GM18951 (cell line): ENCODE data around the gene KDM5C.
A peak's percentile ranks its signal among the peaks of the same experiment; 100 is the strongest.

Experiments
- POLR2A ChIP-seq: IDR thresholded peaks from 4 replicates; pipeline ENCODE4 v1.6.1; 2011; ENCODE audit warnings: mild to moderate bottlenecking; ENCODE audit not compliant: insufficient read length, insufficient read depth; ENCODE audit errors: extremely low read depth
- in situ Hi-C: fragments of 300-500 bp; cut with MboI; formaldehyde crosslinking; loops from one replicate; pipeline ENCODE4 v1.12.0; 2022; ENCODE audit warnings: low sequenced_read_pairs, mixed read lengths, inconsistent platforms; ENCODE audit not compliant: unreplicated experiment

The KDM5C gene

DNA sequence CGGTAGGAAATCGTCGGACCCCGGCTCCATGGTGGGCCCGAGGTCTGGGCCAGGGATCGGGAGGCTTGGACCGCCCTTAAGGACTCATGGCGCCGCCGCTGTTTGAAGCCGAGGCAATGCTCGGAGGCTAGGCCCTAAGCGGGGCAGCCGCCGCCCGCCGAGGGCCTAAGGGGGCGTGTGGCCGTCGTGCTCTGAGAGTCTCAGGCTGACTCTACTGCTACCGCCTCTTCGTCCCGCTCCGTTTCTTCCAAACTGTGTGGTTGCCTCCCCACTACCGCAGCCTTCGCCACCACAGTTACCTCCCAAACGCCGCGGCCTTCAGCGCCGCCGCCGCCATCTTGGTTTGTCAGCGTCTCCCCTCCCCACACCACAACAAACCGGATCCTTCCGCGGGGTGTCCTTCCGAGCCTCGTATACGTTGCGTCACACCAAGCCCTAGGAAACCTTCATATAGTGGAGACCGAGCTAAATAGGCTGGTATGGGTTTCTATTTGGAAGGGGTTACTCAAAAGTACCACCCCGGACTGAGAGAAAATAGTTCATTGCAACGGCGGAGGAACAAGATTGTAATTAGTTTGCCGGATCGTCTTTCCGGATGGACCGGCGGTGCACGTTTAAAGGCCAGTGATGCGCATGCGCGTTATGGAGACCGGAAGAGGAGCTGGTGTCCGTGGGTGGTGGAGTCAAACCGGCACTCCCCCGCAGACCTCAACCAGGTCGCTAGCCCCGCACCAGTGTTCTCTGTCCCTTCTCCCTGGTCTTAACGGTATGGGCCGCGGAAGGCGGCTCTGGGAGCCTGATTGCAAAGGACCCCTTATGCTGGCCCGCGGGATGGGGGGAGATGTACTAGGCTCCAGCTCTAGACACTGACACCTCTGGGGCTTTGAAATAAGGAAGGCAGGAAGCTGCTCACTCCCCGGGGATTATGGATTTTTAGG is at the start of gene KDM5C:
KDM5C (minus strand) TSS at position 348 of the 938 bp plus-strand sequence; CDS start at position 30, 318 bp downstream.
- in situ Hi-C loops, result no loop called here

DNA sequence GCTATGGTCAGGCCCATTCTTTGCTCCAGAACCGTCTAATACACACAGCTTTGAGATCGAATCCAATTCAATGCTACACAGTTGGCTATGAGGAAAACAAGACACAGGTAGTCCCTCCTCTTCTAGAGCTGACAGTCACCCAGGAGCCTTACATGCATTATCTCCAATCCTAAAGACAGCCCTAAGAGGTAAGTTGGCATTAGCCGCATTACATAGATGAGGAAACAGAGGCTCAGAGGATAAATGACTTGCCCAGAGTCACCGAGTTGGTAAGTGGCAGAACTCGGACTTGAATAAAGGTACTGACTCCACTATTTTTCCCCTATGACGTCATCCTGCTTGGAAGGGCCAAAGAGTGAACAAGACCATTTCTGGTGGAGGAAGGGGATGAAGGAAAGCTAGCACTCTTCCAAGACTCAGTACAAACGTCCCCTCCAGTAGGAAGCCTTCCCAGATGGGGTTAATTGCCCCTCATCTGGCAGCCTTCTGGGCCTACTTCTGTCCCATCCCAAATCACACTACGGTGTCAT is 47.9 kb upstream of the KDM5C start:
- no peak for TF ChIP-seq POLR2A
- in situ Hi-C loops, result no loop called here

More for the DNA sequence above, at the start of gene KDM5C:
- peak; percentile 88 for TF ChIP-seq POLR2A

DNA sequence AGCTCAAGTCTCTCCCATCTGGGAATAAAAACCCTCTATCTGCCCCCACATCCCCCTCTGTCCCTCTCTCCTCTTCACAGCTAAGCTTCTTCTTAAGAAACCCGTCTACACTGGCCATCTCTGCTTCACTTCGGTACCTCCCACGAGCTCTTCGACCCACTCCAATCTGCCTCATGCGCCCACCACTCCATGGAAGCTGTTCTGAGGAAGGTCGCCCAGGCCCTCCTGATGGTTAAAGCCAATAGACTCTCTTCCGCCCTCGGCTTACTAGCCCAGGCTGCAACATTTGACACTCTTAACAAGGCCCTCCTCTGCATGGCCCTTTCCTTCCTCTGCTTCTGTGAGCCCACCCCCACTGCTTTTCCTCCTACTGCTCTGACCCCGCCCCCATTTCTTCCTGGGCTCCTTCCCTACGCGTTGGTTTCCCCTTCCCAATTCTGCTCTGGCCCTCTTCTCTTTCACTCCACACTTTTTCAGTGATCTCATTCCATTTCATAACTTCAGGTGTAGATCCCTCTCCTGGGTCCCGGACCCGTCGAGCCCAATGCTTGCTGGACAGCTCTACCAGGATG is 44.6 kb upstream of the KDM5C start:
- in situ Hi-C loops, result no loop called here
- TF ChIP-seq POLR2A, result no peak

DNA sequence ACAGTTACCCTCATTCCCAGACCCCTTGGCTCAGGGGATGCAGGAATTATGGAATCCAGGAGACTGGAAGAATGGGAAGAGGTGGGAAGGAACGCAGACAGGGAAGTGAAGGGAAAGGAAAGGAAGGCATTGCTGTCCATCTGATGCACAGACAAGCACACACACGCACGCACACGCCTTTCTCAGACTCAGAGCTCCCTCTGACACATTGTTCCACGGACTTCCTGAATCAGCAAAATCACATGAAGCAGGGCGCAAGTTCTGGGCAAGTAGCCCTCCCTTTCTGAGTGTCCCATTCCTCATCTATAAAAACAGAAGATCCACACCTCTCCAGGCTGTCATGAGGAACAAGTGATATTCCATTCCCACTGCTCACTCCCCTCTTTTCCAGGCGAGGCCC is 43.2 kb upstream of the KDM5C start:
- no peak for TF ChIP-seq POLR2A

DNA sequence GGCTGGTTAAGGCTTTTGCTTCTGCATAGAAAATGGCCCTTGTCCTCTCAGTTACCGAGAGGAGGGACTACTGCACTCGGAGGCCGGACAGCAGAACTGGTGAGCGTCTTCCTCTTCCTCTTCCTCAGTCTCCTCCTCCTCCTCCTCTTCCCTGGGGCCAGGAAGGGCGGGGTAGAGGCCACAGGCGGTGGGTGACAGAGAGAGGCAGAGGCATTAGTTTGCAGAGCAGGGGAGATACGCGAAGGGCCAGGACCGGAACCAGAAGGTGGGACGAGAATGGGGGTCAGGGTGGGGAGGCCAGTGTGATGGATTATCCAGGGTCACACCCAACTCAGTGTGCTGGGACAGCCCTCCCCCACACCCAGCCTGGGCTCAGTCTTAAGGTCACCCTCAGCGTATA is 41.9 kb upstream of the KDM5C start:
- no peak for TF ChIP-seq POLR2A
- in situ Hi-C loops, result no loop called here

More for the DNA sequence above, 43.2 kb upstream of the KDM5C start:
- in situ Hi-C loops, result no loop called here

DNA sequence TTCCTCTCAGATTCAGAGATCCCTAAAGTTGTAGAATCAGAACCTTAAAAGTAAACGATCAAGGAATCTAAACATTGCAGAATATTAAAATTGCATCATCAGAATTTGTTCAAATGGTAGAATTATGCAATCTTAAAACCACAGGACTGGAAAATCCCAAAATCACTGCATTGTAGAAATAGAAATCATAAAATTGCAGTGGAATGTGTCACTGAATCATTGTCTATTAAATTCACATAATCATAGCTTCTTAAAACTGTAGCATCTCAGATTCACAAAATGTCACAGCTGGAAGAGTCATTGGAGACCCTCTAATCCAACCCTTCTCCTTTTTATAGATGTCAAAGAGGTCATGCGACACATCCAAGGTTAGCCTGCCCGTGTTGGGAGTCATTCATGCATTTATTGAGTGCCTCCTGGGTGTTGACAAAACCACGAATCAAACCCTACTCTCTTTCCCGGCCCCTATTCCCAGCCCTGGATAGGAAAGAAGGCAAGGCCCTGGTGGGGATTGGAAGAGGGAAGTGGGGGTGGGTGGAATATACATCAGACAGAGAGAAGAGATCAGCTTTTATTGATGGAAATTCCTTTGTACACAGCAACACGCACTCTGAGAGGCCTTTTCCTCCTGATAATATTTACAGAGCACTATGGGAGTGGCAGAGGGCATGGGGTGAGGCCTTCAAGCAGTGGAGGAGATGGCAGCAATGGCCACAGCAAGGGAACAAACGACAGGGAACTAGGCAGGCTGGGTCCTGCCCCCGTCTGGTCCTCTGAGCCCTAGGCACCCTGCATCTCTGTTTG is 41.0 kb upstream of the KDM5C start:
- no peak for TF ChIP-seq POLR2A
- in situ Hi-C loops, result no loop called here

DNA sequence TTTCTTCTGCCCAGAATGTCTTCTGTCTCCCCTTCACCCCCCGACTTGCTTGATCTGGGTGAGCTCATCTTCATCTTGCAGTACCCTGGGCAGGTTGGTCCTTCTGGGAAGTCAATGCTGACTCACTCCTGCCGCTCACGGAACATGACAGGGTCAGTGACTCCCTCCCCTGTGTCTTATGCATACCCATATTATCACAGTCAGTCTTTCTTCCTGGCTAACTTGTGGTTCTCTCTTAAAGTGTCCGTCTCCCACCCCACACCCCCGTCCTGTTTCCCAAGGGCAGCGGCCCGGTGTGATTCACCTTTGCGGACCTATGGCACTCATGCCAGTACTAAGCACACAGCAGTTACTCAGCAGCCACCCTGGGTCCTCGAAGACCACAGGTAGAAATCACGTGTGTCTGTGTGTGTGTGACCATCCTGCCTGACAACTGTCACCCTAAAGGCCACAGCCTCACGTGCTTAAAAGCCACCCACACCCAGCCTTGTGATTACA is 38.6 kb upstream of the KDM5C start:
- TF ChIP-seq POLR2A, result no peak
- in situ Hi-C loops, result no loop called here

DNA sequence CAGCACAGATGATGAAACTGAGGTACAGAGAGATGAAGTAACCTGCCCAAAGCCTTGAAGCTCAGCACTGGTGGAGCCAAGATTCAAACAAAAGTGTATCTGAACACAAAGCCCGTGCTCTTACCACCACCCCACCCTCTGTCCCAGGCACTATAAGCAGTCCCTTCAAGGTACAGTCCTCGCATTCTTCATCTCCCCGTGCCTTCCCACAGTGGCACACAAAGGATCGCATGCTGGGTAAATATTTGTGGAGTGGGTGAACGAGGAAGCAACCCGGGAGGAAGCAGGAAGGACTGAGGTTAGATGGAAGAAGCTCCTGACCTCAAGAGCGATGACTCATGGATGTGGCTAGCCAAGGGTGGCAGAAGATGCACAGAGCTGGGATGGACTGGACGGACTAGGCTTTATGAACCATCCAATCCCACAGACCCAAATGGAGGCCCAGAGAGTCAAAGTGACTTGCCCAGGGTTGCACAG is 37.9 kb upstream of the KDM5C start:
- in situ Hi-C loops, result no loop called here
- TF ChIP-seq POLR2A, result no peak

DNA sequence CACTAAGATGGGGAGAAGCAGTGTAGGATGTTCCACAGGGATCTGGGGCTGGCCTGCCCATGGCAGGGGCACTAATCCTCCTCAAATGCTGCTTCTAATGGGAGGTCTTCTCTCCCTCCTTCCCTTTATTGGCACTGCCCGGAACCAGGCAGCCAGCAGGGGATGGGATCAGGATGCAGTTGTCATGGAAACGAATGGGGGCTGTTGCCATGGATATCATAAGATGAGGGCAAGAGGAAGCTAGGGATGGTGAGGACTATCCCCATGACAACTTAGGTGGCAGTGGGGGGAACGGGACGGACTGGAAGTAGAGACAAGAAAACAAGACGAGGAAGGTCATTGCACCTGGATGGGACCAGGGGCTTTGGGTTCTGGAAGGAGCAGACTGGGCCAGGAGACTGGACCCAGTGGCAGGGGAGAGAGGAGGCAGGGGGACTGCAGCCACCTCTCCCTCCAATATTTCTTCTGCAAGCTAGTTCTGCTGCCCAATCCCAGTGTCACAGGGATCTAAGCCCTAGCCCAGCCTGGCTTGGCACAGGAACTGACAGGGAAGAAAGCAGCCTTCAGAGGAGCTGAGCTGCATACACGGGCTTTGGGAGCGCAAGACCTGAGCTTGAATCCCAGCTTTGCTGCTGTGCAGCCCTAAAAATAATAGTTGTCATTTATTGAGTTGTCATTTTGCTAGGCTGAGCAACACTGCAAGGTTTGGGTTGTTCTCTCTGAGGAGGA is 37.3 kb upstream of the KDM5C start:
- in situ Hi-C loops, result no loop called here
- TF ChIP-seq POLR2A, result no peak

DNA sequence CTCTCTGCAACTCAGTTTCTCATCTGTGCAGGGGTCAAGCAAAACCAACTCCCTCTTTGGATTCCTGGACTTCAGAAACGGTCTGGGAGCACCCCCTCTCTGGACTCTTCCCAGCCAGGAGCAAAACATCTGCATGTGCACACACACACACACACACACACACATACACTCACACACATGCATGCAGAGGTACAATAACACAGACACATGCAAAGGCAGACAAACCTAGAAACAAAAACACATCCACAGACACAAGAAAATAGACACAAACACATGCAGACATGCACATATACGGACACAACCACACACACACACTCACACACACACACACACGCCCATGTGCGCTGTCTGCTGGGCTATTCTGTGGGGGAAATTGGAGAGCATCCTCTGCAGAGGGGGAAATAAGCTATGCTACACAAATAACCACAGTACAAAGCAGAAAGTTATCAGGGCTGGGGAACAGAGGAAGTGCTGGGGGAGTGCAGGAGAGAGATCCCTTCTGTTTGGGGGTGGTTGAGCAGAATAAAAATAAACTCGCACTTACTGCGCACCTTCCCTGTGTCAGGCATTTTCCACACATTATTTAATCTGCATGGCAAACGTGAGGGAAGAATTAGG is 36.5 kb upstream of the KDM5C start:
- TF ChIP-seq POLR2A, result no peak
- in situ Hi-C loops, result no loop called here

DNA sequence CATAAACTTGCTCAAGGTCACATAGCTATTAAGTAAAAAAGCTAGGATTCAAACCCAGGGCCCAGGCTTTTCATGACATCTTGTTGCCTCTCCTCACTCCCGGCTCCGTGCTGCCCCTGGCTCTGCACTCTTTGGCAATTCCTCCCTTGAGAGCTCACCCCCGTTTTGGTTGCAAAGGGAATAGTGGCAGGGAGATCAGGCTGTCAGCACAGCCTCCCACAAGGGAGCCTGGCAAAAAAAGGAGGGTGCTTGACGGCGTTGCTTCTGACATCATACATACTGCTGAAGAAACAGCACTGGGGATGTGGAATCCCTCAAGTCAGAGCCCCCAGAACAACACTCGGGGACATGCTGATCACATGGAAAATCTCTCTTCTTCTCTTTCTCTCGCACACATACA is 35.8 kb upstream of the KDM5C start:
- in situ Hi-C loops, result no loop called here
- no peak for TF ChIP-seq POLR2A

DNA sequence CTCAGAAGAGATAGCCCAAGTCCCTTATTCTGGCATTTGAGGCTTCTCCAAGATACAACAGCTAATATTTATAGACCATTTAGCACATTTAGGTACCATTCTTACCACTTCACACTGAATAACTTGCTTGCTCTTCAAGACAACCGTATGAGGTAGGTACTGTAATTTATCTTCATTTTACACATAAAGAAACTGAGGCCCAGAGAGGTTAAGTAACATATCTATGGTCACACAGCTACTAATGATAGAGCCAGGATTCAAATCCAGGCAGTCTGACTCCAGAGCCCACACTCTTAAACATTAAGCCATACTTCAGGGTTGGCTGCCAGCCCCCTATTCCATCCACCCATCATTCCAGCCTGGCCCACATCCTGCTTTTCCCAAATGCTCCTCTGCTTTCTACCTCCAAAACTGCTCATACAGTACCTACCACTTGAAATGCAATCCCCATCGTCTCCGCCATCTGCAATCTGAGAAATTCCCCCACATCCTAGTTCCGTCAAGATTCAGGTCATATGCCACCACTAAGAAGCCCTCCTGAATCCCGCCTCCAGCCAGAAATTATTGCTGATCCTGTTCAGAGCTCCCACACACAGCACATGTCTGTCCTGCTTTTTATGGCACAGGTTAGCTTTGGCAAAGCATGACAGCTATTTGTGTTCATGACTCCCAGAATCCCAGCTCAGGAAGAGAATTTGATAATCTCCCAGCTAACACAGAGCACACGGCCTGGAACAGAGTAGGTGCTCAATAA is 32.8 kb upstream of the KDM5C start:
- no peak for TF ChIP-seq POLR2A
- in situ Hi-C loops, result no loop called here
